CD4-positive, alpha-beta T cell treated with Interleukin-15 for 4 hours (primary cell): ENCODE data around the gene ERGIC1.
A peak's percentile ranks its signal among the peaks of the same experiment; 100 is the strongest.
"Not testable (repeated sequence)": the region's sequence is repeated elsewhere in the genome, so short reads cannot be mapped to it uniquely, and the experiment has no call there.

Experiments
- DNase-seq: peaks from one replicate; pipeline ENCODE4 v3.0.0-alpha.2; 2020; ENCODE audit warnings: low spot score

Gene ERGIC1

GRCh38 chr5:172833686-172834414 lies at the start of gene ERGIC1:
TSS of gene ERGIC1 (plus strand) at chr5:172834251. CDS start at chr5:172834414, 163 bp downstream.
- DNase-seq: peak; percentile 61

GRCh38 chr5:172785429-172786088 lies 48.5 kb upstream of the ERGIC1 start:
- no peak for DNase-seq

GRCh38 chr5:172786736-172787462 lies 47.2 kb upstream of the ERGIC1 start:
- no peak for DNase-seq

GRCh38 chr5:172787538-172787937 lies 46.5 kb upstream of the ERGIC1 start:
- DNase-seq: not testable (repeated sequence)

- DNase-seq: no peak
Measured at GRCh38 chr5:172788771-172789686, 45.0 kb upstream of the ERGIC1 start.

GRCh38 chr5:172789687-172790495 lies 44.2 kb upstream of the ERGIC1 start:
- DNase-seq: no peak

- no peak for DNase-seq
Measured at GRCh38 chr5:172790496-172790889, 43.6 kb upstream of the ERGIC1 start.

- no peak for DNase-seq
Measured at GRCh38 chr5:172791286-172791685, 42.8 kb upstream of the ERGIC1 start.

GRCh38 chr5:172791726-172792445 lies 42.2 kb upstream of the ERGIC1 start:
- DNase-seq: no peak

GRCh38 chr5:172792701-172793570 lies 41.1 kb upstream of the ERGIC1 start:
- no peak for DNase-seq

GRCh38 chr5:172793577-172794488 lies 40.2 kb upstream of the ERGIC1 start:
- no peak for DNase-seq

- DNase-seq: no peak
Measured at GRCh38 chr5:172795318-172795977, 38.6 kb upstream of the ERGIC1 start.

- DNase-seq: no peak
Measured at GRCh38 chr5:172796306-172796705, 37.7 kb upstream of the ERGIC1 start.

GRCh38 chr5:172797771-172798191 lies 36.3 kb upstream of the ERGIC1 start:
- no peak for DNase-seq

GRCh38 chr5:172798422-172799215 lies 35.4 kb upstream of the ERGIC1 start:
- no peak for DNase-seq

- DNase-seq: no peak
Measured at GRCh38 chr5:172799416-172799815, 34.6 kb upstream of the ERGIC1 start.

- DNase-seq: peak; percentile 15
Measured at GRCh38 chr5:172800088-172800551, 33.9 kb upstream of the ERGIC1 start.
